Uterus (tissue), 2 donors: ENCODE measurements around the gene MAMLD1.

Experiments
- POLR2A ChIP-seq, 2 donors: fragments of 450-650 bp; IDR thresholded peaks; one replicate each; pipeline ENCODE4 v1.6.1; 2016; ENCODE audit warnings: antibody characterized with exemption in 2 of 2, mild to moderate bottlenecking in 1 of 2, moderate library complexity in 1 of 2
- TF ChIP-seq, protein P1 (sequence below), 4 experiments: fragments of 200-600 bp in 2 of 4; fragments of 450-650 bp in 2 of 4; sonication (generic) in 2 of 4; IDR thresholded peaks; one replicate each; pipeline ENCODE4 v1.5.1; 2016 to 2019; ENCODE audit warnings: antibody characterized with exemption in 4 of 4, mild to moderate bottlenecking in 2 of 4, moderate library complexity in 1 of 4

DNA sequence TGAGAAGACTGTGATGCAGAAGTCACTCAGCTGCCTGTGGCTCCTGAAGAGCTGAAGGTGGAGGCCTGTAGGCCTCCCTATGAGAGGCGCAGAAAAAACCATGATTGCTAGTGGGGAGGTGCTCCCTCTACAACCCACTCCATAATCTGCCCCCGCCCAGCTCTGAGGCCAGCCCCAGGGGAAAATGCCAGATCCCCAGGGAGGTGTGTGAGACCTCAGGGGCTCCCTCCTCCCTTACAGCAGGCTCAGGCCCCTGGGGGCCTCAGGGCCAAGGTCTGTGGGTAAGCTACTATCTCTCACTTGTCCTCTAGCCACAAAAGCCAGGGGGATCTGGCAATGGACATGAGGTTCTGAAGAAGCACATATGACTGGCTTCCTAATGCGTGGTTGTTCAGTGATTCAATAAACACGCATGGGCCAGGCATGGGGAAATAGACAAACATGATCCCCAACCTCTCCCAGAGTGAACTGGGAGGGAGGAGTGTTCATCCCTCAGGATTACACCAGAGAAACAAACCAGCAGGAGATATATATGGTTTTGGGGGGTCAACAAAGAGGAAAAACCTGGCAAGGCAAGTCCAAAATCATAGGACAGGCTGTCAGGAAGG, 154.3 kb downstream of the MAMLD1 start:
- TF ChIP-seq, protein P1, sequence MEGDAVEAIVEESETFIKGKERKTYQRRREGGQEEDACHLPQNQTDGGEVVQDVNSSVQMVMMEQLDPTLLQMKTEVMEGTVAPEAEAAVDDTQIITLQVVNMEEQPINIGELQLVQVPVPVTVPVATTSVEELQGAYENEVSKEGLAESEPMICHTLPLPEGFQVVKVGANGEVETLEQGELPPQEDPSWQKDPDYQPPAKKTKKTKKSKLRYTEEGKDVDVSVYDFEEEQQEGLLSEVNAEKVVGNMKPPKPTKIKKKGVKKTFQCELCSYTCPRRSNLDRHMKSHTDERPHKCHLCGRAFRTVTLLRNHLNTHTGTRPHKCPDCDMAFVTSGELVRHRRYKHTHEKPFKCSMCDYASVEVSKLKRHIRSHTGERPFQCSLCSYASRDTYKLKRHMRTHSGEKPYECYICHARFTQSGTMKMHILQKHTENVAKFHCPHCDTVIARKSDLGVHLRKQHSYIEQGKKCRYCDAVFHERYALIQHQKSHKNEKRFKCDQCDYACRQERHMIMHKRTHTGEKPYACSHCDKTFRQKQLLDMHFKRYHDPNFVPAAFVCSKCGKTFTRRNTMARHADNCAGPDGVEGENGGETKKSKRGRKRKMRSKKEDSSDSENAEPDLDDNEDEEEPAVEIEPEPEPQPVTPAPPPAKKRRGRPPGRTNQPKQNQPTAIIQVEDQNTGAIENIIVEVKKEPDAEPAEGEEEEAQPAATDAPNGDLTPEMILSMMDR (IDR thresholded peaks at IDR 0.05) = no peak
- TF ChIP-seq POLR2A (IDR thresholded peaks at IDR 0.05) = no peak
